Thyroid gland (tissue), 4 donors: ENCODE results near the gene SLAIN2.

Source experiments
- POLR2A ChIP-seq, 2 donors: fragments of 450-650 bp; IDR thresholded peaks; one replicate each; pipeline ENCODE4 v1.6.1; 2017; ENCODE audit warnings: antibody characterized with exemption in 2 of 2, mild to moderate bottlenecking in 2 of 2, moderate library complexity in 1 of 2
- TF ChIP-seq, protein P1 (sequence below), 6 experiments: fragments of 200-600 bp in 3 of 6; fragments of 450-650 bp in 3 of 6; sonication (generic) in 3 of 6; IDR thresholded peaks; one replicate each; pipeline ENCODE4 v1.5.1; 2016 to 2019; ENCODE audit warnings: antibody characterized with exemption in 6 of 6, mild to moderate bottlenecking in 2 of 6, inconsistent platforms in 1 of 6, moderate library complexity in 1 of 6

DNA sequence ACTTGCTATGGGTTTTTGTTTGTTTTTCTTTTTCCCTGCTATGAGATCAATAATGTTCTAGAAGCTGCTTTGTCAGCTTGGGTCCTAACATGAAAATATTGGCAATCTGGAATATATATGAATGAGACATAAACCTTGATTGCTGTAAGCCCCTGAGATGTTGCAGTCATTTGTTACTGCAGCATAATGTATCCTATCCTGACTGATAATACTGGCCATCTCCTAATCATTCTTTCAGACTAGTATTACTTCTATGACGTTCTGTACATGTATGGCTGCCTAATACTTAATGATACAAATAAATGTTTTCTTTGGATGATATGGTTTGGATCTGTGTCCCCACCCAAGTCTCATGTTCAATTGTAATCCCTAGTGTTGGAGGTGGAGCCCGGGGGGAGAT, 19.3 kb upstream of the SLAIN2 start:
- TF ChIP-seq, protein P1, sequence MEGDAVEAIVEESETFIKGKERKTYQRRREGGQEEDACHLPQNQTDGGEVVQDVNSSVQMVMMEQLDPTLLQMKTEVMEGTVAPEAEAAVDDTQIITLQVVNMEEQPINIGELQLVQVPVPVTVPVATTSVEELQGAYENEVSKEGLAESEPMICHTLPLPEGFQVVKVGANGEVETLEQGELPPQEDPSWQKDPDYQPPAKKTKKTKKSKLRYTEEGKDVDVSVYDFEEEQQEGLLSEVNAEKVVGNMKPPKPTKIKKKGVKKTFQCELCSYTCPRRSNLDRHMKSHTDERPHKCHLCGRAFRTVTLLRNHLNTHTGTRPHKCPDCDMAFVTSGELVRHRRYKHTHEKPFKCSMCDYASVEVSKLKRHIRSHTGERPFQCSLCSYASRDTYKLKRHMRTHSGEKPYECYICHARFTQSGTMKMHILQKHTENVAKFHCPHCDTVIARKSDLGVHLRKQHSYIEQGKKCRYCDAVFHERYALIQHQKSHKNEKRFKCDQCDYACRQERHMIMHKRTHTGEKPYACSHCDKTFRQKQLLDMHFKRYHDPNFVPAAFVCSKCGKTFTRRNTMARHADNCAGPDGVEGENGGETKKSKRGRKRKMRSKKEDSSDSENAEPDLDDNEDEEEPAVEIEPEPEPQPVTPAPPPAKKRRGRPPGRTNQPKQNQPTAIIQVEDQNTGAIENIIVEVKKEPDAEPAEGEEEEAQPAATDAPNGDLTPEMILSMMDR (IDR thresholded peaks at IDR 0.05), result no peak
- no peak for TF ChIP-seq POLR2A (IDR thresholded peaks at IDR 0.05)
